Mesenteric fat pad (tissue), 1 donor: ENCODE results near the gene SCN1B. TPM values are rescaled to one million over a fixed set of nuclear protein-coding genes. Genes with fewer than 3 reads are reported as not detected.

Source experiments
- DNase-seq: peaks from one replicate; pipeline ENCODE4 v3.0.0-alpha.2; 2020; ENCODE audit warnings: low spot score
- total RNA-seq: library from RNA; stranded (reverse); fragmentation: NEBNext Ultra II Directional; extraction: Animal tissue kit (Norgen Biotek cat#: 25700); gene quantifications from one replicate; pipeline ENCODE4 v1.2.1, GENCODE V29; 2021
- donor health status: DM: yes; HTN: yes; CAD: no.

The SCN1B gene
- total RNA-seq, 1 donor from 2014 or later: 17.3 TPM

- DNase-seq: no peak
These were observed 43.2 kb downstream of the SCN1B start for GRCh38 chr19:35073516-35073915.

DNA sequence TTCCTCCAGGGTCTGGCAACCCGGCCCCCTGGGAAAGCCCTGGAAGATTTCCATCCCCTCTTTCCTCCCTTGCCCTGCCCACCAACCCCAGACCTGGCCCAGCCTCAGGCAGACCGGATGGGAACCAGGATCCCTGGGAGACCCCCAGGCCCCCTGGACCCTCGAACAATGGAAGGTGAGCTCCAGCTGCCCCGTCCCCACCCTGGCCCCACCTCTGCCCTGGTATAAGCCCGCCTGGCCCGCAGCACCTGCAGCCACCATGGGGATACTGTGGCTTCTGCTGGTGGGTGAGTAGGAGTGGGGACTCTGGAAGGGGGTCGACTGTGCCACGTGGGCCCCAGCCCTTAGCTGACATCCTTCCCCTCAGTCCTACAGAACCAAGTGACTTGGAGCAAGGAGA is 43.7 kb downstream of the SCN1B start:
- DNase-seq: no peak

DNA sequence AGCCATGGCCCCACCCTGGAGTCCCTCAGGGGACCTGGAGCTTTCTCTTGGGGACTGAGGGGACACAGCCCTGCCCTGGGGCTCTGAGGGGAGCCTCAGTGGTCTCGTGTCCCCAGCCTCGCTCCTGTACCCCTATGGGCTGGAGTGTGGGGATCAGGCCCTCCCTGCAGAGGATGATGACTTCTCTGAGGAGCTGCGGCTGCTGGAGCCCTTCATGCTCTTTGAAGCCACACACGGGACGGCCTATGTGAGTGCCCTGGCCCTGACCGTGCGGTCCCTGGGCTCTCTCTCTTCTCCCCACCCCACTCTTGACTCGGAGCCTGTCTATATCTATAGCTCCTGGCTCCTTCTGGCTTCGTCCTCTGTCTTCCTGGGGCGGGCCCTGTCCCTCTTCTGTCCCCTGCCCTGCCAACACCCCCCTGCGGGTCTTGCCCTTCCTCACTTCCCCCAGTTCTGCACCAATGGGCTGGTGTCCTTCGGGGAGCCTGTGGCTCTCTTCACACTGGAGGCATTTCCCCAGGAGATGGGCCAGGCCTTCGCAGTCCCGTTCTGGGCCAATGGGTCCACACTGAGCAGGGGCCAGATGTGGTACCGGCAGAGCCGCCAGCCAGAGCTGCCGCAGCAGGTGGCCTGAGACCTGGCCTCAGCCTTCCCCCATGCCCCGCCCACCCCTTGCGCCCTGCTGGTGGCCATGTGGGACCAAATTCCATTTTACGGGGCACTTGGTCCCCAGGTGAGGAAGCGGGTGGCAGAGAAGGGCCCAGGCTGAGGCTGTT is 44.3 kb downstream of the SCN1B start:
- no peak for DNase-seq

DNA sequence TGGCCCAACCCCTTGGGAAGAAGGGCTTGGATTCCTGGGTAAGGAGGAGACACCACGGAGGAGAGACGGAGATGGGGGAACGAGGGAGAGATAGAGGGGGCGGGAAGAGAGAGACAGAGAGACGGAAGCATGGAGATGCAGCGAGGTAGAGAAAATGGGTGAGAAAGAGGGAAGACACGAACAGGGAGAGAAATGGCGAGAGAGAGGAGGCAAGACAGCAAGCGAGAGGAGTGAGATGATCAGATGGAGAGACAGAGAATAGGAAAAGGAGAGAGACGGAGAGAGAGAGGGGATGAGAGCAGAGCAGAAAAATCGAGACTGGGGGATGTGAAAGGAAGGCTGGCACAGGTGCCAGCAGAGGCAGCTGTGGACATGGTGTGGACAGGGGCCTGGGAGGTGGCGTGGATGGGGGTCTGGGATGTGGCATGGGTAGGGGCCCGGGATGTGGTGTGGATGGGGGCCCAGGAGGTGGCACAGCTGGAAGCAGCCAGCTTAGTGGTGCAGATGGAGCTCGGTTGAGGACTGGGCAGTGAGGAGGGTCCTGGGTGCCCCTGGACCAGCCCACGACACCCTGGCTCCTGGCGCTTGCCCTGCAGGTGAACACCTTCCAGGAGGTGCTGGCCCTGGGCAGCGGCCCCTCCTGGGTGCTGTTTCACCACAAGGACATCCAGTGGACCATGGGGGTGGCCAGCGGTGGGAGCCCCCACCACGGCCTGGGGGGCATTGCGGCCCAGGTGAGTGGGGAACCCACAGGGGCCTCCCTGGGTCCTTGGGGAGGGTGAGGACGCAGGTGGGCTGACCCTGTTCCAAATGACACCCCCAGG is 45.1 kb downstream of the SCN1B start:
- DNase-seq: no peak

- no peak for DNase-seq
These were observed 45.7 kb downstream of the SCN1B start for GRCh38 chr19:35076026-35076370.

GRCh38 chr19:35076657-35077056 is 46.4 kb downstream of the SCN1B start:
- no peak for DNase-seq

- DNase-seq: no peak
These were observed 47.3 kb downstream of the SCN1B start for GRCh38 chr19:35077411-35078223.

DNA sequence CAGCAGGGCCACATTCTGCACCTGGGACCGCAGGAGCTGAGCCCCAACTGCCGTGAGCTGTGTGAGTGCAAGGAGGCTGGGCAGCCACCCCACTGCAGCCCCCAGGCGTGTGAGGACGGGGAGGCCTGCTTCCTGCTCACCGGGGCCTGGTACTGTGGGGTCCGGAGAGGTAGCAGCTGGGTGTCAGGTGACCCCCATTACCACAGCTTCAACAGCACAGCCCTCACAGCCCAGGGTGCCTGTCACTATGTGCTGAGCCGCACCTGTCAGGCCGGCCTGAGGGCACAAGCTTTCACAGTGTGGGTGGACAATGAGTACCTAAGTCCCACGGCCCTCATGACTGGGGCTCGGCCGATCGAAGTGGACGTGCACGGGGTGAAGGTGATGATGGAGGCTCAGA is 49.6 kb downstream of the SCN1B start:
- no peak for DNase-seq

- no peak for DNase-seq
These were observed 50.4 kb downstream of the SCN1B start for GRCh38 chr19:35080613-35081170.

GRCh38 chr19:35081201-35081600 is 50.9 kb downstream of the SCN1B start:
- no peak for DNase-seq

GRCh38 chr19:35083691-35084508 is 53.6 kb downstream of the SCN1B start:
- no peak for DNase-seq

- no peak for DNase-seq
These were observed 54.2 kb downstream of the SCN1B start for GRCh38 chr19:35084509-35084762.

DNA sequence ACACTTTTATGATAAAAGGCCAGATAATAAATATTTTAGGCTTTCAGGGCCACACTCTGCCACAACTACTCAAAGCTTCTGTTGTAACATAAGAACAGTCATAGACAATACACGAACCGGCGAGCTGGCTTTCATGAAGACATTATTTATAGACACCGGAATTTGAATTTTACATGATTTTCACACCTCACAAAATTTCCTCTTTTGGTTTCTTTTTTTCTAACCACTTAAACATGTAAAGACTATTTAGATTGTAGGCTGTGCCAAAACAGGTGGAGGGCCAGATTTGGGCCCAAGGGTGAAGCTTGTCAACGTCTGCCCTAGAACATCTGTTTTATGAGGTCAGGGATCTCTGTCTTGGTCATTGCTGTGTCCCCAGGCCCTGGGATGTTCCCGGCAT is 55.7 kb downstream of the SCN1B start:
- no peak for DNase-seq

DNA sequence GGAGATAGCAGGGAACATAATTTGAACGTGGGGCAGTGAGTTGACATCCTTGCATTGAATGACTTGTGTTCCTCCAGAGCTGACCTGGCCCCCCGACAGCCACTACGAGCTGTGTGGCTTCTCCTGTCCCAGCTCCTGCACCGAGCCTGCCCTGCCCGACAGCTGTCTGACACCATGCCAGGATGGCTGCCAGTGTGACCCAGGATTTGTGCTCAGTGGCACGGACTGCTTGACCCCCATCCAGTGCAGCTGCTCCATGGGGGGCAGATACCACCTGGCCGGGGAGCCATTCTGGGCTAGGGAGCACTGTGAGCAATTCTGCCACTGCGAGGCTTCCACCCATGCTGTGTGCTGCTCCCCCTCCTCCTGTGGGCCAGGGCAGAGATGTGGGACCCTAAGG is 56.2 kb downstream of the SCN1B start:
- DNase-seq: no peak

DNA sequence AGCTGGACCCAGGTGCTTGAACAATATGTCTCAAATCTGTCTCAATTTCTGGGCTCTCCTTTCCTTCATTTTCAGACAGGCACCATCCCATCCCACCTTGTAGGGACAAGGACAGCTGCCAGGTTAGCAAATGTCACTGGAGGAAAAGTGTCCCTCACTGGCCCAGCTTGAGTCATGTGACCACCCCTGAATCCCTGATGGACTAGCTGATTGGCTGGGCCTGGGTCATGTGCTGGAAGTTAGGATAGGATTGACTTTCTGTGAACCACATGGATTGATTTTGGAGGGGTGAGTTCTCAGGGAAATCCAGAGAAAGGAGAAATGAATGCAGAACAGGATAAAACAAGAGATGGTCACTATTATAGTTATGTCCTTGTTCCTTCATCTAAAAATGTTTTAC is 57.1 kb downstream of the SCN1B start:
- no peak for DNase-seq

- no peak for DNase-seq
These were observed 58.1 kb downstream of the SCN1B start for GRCh38 chr19:35088131-35088913.

DNA sequence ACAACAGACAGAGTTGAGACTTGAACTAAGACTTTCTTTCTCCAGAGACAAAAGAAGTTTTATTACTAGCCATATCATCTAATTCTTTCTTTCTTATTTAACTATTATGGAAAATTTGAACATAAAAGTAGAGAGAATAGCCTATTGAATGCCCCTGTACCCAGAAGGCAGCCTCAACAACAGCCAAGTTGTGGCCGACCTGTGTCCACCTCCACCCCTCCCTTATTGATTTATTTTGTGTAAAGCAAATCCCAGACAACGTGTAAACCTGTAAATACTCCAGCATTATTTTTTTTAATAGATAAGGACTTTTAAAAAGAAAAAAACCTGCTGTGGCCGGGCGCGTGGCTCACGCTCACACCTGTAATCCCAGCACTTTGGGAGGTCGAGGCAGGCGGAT is 59.3 kb downstream of the SCN1B start:
- DNase-seq: no peak
